ENCODE data around the gene PCSK1N.
"Not testable (repeated sequence)": the region's sequence is repeated elsewhere in the genome, so short reads cannot be mapped to it uniquely, and the experiment has no call there.

PCSK1N gene

GRCh38 chrX:48823053-48823452, 12.4 kb downstream of the PCSK1N start:
- no peak for DNase-seq (ENCODE audit: low spot score)

DNA sequence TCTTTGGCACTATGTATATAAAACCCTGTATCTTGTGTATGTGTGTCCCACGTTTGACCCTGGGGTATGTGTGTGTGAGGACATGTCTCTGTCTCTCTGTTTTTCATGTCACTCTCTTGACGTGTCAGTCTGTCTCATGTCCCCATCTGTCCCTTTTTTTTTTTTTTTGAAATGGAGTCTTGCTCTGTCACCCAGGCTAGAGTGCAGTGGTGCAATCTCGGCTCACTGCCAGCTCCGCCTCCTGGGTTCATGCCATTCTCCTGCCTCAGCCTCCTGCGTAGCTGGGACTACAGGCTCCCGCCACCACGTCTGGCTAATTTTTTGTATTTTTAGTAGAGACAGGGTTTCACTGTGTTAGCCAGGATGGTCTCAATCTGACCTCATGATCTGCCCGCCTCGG, 16.0 kb downstream of the PCSK1N start:
- not testable (repeated sequence) for DNase-seq (ENCODE audit: low spot score)

DNA sequence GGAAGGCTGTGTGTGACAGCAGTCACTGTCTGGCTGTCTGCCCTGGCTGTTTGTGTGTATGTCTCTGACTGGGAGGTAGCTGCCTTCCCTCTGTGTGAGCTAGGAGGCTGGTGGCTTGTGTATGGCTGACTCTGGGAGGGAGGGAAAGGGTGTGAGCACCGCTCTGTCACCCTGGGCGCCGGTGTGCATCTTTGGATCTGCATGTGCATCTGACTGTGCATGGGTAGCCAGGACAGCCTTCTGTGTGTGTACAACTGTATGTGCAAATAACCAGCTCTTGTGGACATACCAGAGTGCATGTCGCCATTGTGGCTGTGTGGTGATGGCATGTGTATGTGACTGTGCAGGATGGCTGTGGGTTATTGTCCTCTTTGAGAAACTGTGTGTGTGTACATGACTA, 16.5 kb downstream of the PCSK1N start:
- DNase-seq (ENCODE audit: low spot score) = no peak

DNA sequence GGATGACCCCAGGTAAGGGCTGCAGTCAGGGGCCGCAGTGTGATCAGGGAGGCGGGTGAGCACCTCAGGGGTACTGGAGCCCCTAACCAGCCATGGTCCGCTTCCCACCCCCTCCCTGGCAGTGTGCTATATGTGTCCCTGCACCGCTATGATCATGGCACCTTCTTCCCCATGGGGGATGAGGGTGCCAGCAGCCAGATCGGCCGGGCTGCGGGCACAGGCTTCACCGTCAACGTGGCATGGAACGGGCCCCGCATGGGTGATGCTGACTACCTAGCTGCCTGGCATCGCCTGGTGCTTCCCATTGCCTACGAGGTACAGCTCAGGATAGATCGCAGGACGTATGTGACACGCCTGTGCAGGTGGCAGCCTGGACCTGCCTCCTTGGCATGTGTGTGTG, 17.3 kb downstream of the PCSK1N start:
- no peak for DNase-seq (ENCODE audit: low spot score)

GRCh38 chrX:48816014-48816810, 19.2 kb downstream of the PCSK1N start:
- DNase-seq (ENCODE audit: low spot score) = no peak

DNA sequence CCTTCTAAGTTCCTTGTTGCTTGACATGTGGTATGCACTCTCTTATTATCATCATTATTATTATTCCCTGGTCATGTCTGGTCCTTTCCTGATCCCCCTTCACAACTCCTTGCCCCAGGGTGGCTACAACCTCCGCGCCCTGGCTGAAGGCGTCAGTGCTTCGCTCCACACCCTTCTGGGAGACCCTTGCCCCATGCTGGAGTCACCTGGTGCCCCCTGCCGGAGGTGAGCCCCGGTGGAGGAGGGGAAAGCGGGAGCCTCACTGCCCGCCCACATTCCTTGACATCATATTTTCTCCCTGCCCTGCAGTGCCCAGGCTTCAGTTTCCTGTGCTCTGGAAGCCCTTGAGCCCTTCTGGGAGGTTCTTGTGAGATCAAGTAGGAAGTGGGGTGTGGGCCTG, 20.1 kb downstream of the PCSK1N start:
- DNase-seq (ENCODE audit: low spot score) = no peak

DNA sequence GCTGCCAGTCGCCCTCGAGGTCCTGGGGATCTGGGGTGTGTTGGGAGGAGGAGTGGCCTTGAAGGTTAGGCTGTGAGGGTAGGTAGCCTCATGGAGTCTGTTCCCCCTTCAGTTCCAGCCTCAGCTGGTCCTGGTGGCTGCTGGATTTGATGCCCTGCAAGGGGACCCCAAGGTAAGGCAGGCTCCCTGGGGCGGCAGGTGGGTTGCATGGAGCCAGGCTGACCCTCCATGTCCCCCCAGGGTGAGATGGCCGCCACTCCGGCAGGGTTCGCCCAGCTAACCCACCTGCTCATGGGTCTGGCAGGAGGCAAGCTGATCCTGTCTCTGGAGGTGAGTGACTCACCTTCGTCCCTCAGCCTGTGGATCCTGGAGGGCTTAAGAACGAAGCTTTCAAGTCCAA, 20.7 kb downstream of the PCSK1N start:
- no peak for DNase-seq (ENCODE audit: low spot score)

- no peak for DNase-seq (ENCODE audit: low spot score)
Measured at GRCh38 chrX:48813644-48814043, 21.8 kb downstream of the PCSK1N start.

- DNase-seq (ENCODE audit: low spot score) = no peak
Measured at GRCh38 chrX:48806081-48806480, 29.3 kb downstream of the PCSK1N start.

DNA sequence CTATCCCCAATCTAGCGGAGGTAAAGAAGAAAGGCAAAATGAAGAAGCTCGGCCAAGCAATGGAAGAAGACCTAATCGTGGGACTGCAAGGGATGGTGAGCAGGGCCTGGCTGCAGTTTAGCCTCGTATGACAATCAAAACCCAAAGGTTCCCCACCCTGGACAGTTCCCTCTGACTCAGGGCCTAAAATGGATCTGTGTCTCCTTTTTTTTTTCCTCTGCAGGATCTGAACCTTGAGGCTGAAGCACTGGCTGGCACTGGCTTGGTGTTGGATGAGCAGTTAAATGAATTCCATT, 32.6 kb downstream of the PCSK1N start:
- no peak for DNase-seq (ENCODE audit: low spot score)

DNA sequence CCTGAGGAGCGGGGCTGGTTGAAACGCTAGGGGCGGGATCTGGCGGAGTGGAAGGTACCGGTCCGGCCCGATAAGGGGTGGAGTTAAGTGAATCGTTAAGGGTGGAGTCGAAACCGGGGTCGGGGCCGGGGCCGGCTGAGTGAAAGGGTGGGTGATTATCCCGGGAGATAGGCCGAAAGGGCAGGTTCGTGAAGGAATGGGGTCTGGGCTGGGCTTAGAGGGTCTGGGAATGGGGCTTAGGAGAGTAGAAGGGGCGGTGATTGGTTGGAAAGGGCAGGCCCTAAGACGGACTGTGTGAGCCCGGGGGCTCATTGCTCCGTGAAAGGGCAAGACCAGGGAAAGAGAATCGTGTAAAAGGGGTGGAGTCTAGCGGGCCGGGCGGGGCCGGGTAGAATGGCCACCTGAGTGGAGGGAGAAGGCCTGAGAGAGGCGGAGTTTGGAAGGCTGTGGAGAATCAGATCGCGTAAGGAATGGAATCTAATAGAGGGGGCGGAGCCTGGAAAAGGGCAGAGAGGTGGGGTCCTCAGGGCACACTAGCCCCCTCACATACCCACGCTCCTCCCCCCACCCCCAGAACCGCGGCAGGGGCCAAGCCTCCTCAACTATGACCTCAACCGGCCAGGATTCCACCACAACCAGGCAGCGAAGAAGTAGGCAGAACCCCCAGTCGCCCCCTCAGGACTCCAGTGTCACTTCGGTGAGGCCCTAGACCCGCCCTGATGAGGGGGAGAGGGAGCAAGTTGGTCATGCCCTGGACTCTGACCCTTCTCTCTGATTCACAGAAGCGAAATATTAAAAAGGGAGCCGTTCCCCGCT, 33.1 kb downstream of the PCSK1N start:
- peak; percentile 93 for DNase-seq (ENCODE audit: low spot score)

DNA sequence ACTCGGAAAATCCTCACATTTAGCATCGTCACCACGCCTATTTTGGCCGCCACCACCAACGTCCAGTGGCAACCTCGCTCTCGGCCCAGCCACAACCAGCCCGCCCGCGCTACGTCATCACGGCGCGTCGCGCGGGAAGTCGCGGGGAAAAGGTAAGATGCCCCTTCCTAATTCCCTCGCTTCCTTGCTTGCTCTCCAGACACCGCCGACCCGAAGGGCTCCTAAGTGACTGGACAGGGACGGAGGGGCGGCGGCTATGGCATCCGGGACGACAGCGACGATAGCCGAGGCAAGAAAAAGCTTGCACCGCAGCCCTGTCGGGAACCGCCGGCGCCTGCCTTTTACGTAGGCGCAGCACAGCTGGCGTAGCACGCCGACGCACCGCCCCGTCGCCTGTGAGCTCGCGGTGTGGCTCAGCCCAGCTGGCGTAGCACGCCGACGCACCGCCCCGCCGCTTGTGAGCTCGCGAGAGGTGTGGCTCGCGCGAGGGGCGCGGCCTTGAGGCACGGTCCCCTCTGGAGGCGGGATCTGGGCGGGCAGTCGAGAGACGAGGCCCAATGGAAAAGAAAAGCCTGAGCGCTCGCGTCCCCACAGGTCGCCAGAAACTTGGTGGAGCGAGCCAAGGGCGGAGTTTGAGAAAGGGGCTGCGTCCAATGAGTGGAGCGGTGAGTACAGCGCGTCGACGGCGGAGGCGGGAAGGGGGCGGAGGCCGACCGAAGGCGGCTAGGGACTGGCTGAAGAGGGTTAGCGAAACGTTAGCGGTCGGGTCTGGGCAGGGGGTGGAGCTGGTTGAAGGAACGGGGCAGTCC, 33.9 kb downstream of the PCSK1N start, which contains the start of gene HDAC6:
Gene HDAC6, plus strand, starts transcription at position 788 of the 809 bp plus-strand sequence. CDS start 626 bp downstream, outside the sequence.
- DNase-seq (ENCODE audit: low spot score) = peak; percentile 82

DNA sequence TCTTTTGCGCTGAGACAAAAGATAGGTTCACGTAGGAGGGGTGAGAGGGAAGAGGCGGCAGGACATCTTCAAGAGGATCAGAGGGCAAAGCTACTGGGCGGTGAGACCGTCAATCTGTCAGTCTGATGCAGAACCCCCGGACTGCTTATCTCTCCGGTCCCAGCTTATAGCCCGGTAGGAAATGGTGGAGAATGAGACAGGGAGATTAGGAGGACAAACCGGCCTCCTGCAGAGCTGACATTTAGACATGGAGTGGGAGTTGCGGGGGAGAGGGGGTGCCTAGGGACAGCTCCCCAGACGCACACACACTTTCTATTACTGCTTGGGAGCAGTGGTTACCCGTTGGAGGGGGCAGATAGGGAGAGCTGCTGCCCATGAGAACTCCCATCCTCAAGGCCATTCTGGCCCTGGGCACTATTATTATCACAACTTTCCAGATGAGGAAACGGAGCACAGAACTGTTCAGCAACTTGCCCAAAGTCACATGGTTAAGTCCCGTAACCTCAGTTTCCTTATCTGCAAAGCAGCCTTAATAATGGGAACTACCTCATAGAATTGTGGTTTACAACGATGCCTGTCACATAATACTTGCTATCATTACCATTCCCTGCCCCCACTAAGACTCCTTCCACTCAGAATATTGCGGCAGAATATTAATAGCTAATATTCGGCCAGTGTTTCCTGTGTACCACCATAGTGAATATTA, 34.7 kb downstream of the PCSK1N start:
- DNase-seq (ENCODE audit: low spot score) = no peak

DNA sequence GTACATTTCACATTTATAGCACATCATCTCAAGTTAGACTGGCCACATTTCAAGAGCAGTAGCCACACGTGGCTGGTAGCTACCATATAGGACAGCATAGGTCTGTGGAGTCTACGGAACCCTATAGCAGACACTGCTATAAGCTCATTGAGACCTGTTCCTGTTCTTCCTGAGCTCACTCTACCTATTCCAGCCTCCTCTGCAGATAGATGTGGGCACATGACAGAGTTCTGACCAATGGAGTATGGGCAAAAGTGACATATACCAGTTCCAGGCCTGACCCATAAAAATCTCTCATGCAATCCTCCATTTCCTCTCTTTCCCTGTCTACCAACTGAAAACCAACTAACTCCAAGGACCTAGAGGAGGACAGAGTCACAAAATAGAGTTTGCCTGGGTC, 37.1 kb downstream of the PCSK1N start:
- DNase-seq (ENCODE audit: low spot score) = no peak

GRCh38 chrX:48794911-48795515, 40.4 kb downstream of the PCSK1N start:
- DNase-seq (ENCODE audit: low spot score) = no peak

DNA sequence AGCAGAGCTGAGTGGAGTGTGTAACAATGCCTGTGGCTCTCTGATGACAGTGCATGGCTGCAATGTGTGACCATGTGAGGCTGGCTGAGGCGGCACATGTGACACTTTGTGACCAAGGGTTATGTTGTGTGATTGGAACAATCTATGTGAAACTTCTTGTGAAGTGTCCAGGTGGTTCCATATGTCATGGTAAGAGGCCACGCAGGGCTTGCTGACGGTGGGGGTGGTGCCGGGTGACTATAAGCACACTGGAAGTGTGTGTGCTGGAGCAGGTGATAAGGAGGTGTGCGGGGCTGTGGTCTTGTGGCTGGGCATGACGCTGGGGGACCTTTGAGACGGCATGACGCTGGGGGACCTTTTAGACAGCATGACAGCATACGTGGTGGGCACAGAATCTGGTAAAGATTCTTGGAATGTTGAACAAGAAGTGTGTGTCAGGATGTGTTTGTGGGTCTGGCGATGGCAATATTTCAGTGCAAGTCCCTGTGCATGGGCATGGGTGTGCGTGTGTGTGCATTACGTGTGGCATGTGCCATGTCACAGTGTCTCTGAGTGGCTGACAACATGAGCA, 41.0 kb downstream of the PCSK1N start:
- no peak for DNase-seq (ENCODE audit: low spot score)

GRCh38 chrX:48793935-48794334, 41.5 kb downstream of the PCSK1N start:
- DNase-seq (ENCODE audit: low spot score) = no peak

DNA sequence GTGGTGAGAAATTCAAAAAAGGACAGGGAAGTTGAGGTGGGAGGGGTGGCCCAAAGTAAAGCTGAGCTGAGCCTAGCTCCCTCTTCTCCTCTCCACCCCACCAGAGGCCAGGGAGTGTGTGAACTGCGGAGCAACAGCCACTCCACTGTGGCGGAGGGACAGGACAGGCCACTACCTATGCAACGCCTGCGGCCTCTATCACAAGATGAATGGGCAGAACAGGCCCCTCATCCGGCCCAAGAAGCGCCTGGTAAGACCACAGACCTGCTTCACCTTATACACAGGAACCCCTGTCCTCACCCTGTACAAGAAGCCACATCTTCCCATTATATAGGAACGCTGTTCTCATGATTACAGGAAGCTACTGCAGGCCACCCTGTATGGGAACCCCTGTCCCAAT, 43.2 kb downstream of the PCSK1N start:
- no peak for DNase-seq (ENCODE audit: low spot score)

DNA sequence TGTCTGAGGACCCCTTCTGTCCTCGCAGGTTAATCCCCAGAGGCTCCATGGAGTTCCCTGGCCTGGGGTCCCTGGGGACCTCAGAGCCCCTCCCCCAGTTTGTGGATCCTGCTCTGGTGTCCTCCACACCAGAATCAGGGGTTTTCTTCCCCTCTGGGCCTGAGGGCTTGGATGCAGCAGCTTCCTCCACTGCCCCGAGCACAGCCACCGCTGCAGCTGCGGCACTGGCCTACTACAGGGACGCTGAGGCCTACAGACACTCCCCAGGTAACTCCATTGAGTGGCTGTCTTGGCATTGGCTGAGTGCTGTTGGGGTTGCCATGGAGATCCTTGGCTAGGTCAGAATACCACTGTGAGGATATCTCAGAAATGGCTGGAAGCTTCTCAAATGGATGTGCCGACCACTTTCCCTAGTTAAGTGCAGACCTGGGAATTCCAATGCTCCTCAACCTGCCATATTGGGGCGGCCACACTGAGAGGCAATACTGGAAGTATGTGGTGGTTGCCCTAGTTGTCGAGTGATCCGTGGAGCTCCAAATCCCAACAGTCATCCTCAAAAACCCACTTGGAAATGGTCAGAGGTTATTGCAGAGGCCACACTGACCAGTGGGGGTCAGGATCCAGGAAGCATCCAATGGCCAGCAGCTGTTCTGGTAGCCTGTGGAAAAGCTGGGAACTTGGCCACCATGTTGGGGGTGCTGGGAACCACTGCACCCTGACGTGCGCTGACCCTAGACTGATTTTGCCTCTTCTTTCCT, 44.2 kb downstream of the PCSK1N start:
- DNase-seq (ENCODE audit: low spot score) = no peak

DNA sequence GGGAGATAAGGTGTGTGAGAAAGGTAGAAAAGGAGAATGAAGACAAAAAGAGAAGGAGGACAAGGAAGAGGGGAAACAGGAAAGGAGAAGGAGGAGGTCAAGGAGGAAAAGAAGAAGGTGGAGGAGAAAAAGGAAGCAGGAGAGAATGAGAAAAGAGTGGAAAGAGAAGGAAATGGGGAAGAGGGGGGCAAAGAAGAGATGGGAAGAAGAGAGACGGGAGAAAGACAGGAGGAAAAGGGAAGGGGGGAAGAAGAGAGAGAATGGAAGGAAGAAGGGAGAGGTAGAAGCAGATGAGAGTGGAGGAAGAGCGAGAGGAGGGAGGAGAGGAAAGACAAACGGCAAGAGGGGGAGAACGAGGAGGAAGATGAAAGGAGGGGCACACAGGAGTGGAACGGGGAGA, 44.9 kb downstream of the PCSK1N start:
- no peak for DNase-seq (ENCODE audit: low spot score)
